Mesenteric fat pad (tissue), 1 donor: ENCODE results near the gene SHMT2. TPM values are rescaled to one million over a fixed set of nuclear protein-coding genes. Genes with fewer than 3 reads are reported as not detected.
A peak's percentile ranks its signal among the peaks of the same experiment; 100 is the strongest.

Source experiments
- DNase-seq: peaks from one replicate; pipeline ENCODE4 v3.0.0-alpha.2; 2020; ENCODE audit warnings: low spot score
- long read RNA-seq: library from polyadenylated mRNA; unstranded; transcript quantifications from one replicate; pipeline ENCODE4 v2.0.0, GENCODE V29; 2020
- total RNA-seq: library from RNA; stranded (reverse); fragmentation: NEBNext Ultra II Directional; extraction: Animal tissue kit (Norgen Biotek cat#: 25700); gene quantifications from one replicate; pipeline ENCODE4 v1.2.1, GENCODE V29; 2021
- donor health status: DM: yes; HTN: yes; CAD: no.

SHMT2 gene
- 62.3 TPM for total RNA-seq
- long read RNA-seq, transcript SHMT2-201 (12 exons, 2,537 nt) = major isoform, 212 of 310 reads
- long read RNA-seq, transcript SHMT2-202 (12 exons, 2,006 nt) = minor isoform, 19 of 310 reads
- long read RNA-seq, partial matches to known transcripts = 55 of 310 reads
- long read RNA-seq, other reads (novel, unspliced or antisense) = 22 of 310 reads

GRCh38 chr12:57229634-57230380, at the start of gene SHMT2:
Gene SHMT2, plus strand, starts transcription at chr12:57229711. Its CDS starts 68 bp downstream, at chr12:57229779.
- peak; percentile 97 for DNase-seq

GRCh38 chr12:57180321-57180989, 49.1 kb upstream of the SHMT2 start:
- DNase-seq = no peak

DNA sequence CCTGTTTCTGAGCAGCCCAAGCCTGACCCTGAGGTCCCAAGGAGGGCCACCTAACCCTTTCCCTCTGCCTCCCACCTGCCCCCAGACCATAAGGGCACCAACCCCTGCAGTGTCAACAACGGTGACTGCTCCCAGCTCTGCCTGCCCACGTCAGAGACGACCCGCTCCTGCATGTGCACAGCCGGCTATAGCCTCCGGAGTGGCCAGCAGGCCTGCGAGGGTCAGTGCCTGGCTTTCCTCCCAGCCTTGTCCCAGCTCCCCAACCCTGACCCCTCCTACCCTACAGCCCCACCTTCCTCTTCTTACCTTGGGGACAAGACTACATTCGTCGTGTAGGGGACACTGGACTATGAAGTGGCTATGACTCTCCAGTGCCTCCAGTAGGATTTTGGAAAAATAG, 48.4 kb upstream of the SHMT2 start:
- DNase-seq = no peak

GRCh38 chr12:57181561-57182155, 47.9 kb upstream of the SHMT2 start:
- no peak for DNase-seq

DNA sequence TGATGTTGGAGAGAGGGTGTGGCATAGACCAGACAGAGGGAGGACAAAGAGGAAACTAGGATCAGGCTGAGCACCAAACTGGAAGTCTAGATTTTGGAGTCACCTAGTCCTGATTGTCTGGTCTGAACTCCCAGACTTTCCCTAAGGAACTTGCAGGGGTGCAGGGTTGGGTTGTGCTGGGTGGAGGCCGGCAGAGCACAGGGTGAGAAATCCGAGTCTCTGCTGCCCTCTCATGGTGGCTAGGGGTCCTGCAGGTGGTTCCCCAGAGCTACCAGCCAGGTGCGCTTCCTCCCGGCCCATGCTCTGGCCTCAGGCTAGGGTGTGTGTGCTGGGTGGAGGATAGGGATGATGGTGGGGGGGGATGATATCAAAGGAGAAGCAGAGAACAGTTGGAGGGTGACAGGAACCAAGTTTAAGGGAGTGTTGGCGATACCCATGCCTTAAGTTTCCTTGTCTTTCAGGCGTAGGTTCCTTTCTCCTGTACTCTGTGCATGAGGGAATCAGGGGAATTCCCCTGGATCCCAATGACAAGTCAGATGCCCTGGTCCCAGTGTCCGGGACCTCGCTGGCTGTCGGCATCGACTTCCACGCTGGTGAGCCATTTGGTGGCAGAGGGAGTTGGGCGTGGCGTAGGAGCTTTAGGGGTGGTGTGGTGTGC, 46.5 kb upstream of the SHMT2 start:
- no peak for DNase-seq

GRCh38 chr12:57183939-57184725, 45.4 kb upstream of the SHMT2 start:
- no peak for DNase-seq

GRCh38 chr12:57185403-57185802, 44.1 kb upstream of the SHMT2 start:
- DNase-seq = no peak

GRCh38 chr12:57185906-57186508, 43.5 kb upstream of the SHMT2 start:
- DNase-seq = no peak

DNA sequence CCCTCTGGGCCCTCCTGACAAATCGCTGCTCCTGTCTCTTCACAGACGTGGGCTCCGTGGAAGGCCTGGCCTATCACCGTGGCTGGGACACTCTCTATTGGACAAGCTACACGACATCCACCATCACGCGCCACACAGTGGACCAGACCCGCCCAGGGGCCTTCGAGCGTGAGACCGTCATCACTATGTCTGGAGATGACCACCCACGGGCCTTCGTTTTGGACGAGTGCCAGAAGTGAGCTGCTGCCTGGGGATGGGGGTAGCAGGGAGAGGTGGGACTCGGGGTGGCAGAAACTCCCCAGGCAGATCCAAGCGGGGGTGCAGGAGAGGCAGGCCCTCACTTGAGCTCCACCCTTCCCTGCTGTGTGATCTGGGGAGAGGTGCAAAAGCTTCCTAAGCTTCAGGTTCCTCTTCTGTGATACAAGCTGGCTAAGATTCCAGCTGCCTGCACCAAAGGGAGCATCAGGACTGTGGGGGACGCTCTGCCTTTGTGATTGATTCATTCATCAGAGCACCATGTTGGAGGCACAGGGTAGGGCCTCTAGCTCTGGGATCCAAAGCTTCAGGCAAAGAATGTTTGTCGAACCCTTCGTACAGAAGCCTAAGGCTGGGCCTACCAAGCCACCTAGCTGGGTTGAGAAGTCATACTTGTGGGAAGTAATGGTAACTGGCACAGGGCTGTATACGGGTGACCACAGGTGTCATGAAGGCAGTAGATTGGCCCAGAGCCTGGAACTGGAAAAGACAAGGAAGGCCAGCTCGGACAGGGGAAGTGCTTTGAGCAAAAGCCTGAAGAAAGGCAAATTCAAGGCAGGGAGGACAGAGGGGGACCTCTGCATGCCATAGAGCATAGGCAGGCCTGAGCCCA, 42.1 kb upstream of the SHMT2 start:
- DNase-seq = no peak

GRCh38 chr12:57188090-57188425, 41.5 kb upstream of the SHMT2 start:
- no peak for DNase-seq

DNA sequence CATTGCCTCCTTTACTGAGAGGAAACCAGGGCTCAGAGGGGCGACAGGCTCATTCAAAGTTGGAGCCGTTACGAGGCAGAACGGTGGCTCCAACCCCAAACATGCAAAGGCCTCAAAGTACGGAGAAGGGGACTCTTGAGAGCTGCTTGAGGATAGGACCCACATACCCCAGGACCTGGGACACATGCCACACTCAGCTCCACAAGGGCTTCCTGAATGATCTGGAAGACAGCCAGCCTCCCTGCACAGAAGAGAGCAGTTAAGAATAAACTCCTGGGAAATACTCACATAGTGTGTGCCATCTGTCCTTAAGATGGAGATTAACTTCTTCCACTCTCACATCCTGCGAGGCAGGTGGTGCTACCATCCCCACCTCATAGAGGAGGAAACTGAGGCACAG, 39.5 kb upstream of the SHMT2 start:
- no peak for DNase-seq

DNA sequence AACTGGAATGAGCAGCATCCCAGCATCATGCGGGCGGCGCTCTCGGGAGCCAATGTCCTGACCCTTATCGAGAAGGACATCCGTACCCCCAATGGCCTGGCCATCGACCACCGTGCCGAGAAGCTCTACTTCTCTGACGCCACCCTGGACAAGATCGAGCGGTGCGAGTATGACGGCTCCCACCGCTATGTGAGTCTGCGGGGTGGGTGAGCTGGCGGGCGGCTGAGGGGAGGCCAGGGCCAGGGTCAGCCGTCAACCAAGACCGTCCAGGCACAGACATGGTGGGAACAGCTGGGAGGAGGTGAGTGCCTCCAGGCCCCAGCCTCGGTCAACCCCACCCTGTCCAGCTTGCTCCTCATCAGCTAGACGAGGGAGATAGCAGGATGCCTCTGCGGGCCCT, 38.7 kb upstream of the SHMT2 start:
- DNase-seq = no peak

GRCh38 chr12:57191410-57191809, 38.1 kb upstream of the SHMT2 start:
- DNase-seq = no peak

- no peak for DNase-seq
These were observed 36.6 kb upstream of the SHMT2 start for GRCh38 chr12:57192920-57193319.

DNA sequence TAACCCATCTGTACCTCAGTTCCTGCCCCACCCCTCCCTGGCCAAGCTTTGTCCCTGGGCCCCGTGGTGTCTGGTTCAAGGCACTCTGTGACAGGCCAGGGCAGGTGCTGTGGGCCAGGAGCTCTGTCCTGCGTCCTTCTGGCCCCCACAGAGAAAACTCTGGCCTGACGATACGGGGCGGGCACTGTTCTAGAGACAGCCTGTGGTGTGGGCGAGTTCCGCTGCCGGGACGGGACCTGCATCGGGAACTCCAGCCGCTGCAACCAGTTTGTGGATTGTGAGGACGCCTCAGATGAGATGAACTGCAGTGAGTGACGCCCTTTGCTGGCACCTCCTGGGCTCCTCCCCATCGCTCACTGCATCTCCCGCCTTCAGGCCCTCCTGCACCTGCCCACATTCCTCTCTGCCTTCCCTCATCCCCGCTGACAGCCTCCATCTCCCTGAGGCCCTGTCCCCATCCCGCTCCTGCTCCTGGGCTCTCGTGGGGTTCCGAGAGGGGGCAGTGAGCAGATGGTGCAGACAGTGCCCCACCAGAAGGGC, 35.7 kb upstream of the SHMT2 start:
- no peak for DNase-seq

DNA sequence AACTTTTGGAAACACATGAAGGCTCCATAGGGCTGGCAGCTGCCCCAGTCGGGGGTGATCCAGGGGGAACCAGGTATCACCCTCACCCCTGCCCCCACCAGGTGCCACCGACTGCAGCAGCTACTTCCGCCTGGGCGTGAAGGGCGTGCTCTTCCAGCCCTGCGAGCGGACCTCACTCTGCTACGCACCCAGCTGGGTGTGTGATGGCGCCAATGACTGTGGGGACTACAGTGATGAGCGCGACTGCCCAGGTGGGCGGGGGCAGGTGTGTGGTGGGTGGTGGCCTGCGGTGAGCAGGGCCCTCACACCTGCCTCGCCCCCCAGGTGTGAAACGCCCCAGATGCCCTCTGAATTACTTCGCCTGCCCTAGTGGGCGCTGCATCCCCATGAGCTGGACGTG, 35.3 kb upstream of the SHMT2 start:
- no peak for DNase-seq

DNA sequence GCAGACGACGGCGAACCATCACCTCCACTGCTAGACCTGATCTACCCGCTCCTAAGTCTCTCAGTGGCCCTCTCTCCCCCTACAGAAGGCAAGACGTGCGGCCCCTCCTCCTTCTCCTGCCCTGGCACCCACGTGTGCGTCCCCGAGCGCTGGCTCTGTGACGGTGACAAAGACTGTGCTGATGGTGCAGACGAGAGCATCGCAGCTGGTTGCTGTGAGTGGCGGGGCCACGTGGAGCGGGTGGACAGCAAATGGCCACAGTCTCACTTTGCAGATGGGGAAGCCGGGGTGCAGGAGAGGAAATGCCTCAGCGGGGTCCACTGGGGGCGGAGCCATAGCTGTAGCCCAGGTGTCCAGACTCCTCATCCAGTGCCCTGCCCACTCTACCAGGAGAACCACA, 34.3 kb upstream of the SHMT2 start:
- DNase-seq = no peak

DNA sequence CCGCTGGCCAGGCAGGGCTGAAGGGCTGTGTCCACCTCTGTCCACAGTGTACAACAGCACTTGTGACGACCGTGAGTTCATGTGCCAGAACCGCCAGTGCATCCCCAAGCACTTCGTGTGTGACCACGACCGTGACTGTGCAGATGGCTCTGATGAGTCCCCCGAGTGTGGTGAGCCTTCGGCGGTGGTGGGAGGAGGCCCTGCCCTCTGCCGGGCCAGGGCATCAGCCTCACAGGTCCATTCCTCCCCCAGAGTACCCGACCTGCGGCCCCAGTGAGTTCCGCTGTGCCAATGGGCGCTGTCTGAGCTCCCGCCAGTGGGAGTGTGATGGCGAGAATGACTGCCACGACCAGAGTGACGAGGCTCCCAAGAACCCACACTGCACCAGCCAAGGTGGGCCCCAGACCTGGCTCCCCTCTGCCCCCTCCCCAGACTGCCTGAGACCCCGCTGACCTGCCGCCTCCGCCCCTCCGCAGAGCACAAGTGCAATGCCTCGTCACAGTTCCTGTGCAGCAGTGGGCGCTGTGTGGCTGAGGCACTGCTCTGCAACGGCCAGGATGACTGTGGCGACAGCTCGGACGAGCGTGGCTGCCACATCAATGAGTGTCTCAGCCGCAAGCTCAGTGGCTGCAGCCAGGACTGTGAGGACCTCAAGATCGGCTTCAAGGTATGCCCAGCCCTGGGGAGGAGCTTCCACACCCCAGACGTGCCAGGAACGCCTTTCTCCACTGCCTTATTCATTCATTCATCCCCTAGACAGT, 33.7 kb upstream of the SHMT2 start:
- DNase-seq = no peak

GRCh38 chr12:57196439-57196838, 33.1 kb upstream of the SHMT2 start:
- DNase-seq = no peak
